GM12892 (cell line): ENCODE results near the gene SDF4.

Experiments used
- POLR2A ChIP-seq: IDR thresholded peaks from 2 replicates; pipeline ENCODE4 v1.6.1; 2011; ENCODE audit warnings: low read depth, low read length, control low read depth
- POLR2AphosphoS5 ChIP-seq: IDR thresholded peaks from 2 replicates; pipeline ENCODE4 v1.6.1; 2011; ENCODE audit warnings: low read depth, low read length, control low read depth

DNA sequence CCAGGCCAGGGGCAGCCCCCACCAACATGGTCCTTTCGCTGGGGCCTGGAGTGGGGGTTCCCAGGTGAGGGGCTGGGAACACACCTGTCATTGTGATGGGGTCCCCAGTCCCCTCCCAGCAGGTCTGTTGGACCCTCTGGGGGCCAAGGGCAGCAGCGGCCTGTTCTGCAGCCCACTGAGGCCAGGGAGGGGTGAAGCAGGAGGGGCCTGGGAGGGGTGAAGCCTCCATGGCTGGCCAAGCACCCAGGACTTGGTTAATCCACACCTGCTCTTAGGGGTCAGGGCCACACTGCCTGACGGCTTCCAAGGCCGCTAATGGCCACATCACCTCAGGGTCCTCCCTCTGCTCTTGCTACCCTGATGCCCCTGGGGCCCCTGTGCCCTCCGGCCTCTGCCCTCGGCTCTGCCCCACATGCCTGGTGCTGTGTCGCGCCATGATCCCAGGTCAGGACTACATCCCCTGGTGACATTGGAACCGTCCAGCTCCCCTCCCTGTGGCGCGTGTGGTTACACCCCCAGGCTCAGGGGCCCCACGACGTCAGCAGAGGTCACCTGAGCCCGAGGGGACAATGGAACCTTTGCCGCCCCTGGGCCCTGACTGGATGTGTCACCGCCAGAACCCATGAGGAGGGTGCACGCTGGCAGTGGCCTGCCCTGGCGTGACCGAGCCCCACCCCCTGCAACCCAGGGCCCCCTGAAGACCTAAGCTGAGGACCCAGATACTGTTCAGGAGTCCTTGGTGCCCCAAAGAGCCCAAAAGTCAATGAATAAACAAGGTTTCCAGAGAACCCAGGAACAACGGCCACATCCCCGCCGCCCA lies 32.5 kb downstream of the SDF4 start:
- no peak for TF ChIP-seq POLR2A
- TF ChIP-seq POLR2AphosphoS5, result no peak
